Measurements from ENCODE around the gene SLC39A11. TPM values are rescaled to one million over a fixed set of nuclear protein-coding genes. Genes with fewer than 3 reads are reported as not detected.

SLC39A11 gene
- polyA plus RNA-seq, 1 of the 3 experiments (the other 2 are of a cell fraction) = 23.5 TPM

DNA sequence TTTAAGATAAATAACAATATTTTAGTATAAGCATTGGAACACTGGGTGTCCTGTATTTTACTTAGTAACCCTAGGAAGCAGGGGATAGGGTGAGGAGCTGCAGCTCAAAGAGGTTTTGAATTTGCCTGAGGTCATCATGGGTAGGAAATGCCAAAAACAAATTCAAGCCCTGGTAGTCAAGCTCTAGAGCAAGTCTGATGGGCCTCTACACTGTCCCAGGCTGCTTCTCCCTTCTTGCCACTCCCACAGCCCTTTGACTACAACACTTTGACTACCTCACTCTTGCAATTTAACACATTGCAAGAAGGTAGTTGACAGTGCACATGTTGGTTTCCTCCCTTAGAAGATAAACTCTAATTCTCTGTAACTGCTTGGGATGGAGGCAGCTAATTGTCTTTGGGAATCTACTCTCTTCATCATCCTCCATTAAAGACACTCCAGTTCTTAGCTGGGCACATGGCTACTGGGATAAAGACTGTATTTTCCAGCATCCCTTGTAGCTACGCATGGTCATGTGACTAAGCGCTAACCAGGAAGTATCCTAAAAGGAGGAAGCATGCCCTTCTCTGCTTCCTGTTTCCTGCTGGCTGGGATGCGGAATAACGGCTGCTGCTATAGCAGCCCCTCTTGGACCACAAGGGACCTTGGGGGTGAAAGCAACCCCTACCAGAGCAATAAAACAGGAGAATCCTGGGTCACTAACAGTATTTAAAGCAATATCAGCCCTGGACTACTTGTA is 41.6 kb upstream of the SLC39A11 start:
- no peak for DNase-seq
- no peak for TF ChIP-seq TAF1 (IDR thresholded peaks at IDR 0.05; ENCODE audit: borderline replicate concordance, low read depth, low read length)
- TF ChIP-seq EP300 (IDR thresholded peaks at IDR 0.05; ENCODE audit: borderline replicate concordance in 1 of 2, low read depth in 1 of 2, low read length in 1 of 2) = no peak
- no peak for TF ChIP-seq FOXJ3 (CRISPR knock-in tag; IDR thresholded peaks at IDR 0.05)
- TF ChIP-seq, protein P1, sequence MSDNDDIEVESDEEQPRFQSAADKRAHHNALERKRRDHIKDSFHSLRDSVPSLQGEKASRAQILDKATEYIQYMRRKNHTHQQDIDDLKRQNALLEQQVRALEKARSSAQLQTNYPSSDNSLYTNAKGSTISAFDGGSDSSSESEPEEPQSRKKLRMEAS (IDR thresholded peaks at IDR 0.05; ENCODE audit: low read depth) = no peak
- 0 out of 2 replicates have a peak, but pooled peaks have one; percentile 9 for TF ChIP-seq ELF1 (IDR thresholded peaks at IDR 0.05)
- TF ChIP-seq, protein P2, sequence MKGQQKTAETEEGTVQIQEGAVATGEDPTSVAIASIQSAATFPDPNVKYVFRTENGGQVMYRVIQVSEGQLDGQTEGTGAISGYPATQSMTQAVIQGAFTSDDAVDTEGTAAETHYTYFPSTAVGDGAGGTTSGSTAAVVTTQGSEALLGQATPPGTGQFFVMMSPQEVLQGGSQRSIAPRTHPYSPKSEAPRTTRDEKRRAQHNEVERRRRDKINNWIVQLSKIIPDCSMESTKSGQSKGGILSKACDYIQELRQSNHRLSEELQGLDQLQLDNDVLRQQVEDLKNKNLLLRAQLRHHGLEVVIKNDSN (IDR thresholded peaks at IDR 0.05; ENCODE audit: borderline replicate concordance, low read depth) = peak; percentile 56; the same call in 1 of the 2 replicates
- Histone ChIP-seq H3K27ac (ENCODE audit: low read depth in 2 of 2, low read length in 1 of 2) (no peak overlapping the region), H3F3A (replicated peaks; ENCODE audit: insufficient read depth) (no peaks in the 10 kb centered on the region), H3K4me3 (ENCODE audit: low read depth in 2 of 2, low read length in 1 of 2) (no peak overlapping the region), H3K79me2 (ENCODE audit: insufficient read depth) (no peaks in the 10 kb centered on the region), H3K4me2 (no peak overlapping the region), H4K20me1 (ENCODE audit: insufficient read depth) (no peaks in the 10 kb centered on the region), H3K9me2 (no peaks in the 10 kb centered on the region), H3K36me3 (replicated peaks in 1 of 2; ENCODE audit: control insufficient read depth in 1 of 2, insufficient read depth in 2 of 2, low read length in 1 of 2) (no peaks in the 10 kb centered on the region), H3K9me3 (no peaks in the 10 kb centered on the region), H3K4me1 (ENCODE audit: control insufficient read depth in 1 of 2, insufficient read depth in 2 of 2, low read depth in 1 of 2, low read length in 1 of 2) (no peaks in the 10 kb centered on the region; a peak in 1 of 4 replicates), H2AFZ (ENCODE audit: low read depth) (peak overlapping the region; percentile 56), H3K27me3 (ENCODE audit: insufficient read depth) (no peaks in the 10 kb centered on the region), H3K9ac (no peak overlapping the region)
- 73% methylated on average over 4 of the region's 4 CpGs for WGBS (ENCODE audit: low lambda C conversion rate)
- CTCF ChIA-PET = interaction anchor here (0.7 to 2.8 kb wide), 7 partner anchors 9 to 577 kb away, joined by 3 to 11 read pairs (median 3); no protein-coding TSS in a partner anchor
- POLR2A ChIA-PET = no interaction called here

DNA sequence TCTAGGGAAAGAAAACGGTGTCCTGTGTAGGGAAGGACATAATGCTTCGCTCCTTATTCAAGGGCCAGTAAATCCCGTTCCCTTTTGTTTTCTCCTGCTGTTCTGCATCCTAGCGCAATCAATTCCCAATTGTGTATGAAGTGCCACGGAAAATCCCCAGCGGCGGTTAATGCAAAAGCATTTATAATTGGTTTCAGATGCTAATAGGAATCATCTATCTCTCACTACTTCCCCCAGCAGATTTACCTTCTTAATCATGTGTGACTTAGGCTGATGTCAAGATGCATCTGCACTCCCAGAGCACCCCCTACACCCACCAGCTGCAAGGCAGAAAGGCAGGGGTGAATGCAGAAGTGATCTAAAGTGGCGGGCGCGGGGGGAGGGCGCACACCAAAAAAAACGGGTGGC is 39.6 kb upstream of the SLC39A11 start:
- Histone ChIP-seq H3K9me3 (no peaks in the 10 kb centered on the region), H3K27ac (ENCODE audit: low read depth in 2 of 2, low read length in 1 of 2) (no peak overlapping the region), H3K9ac (no peak overlapping the region), H3F3A (replicated peaks; ENCODE audit: insufficient read depth) (no peaks in the 10 kb centered on the region), H3K79me2 (ENCODE audit: insufficient read depth) (no peaks in the 10 kb centered on the region), H3K27me3 (ENCODE audit: insufficient read depth) (no peaks in the 10 kb centered on the region), H2AFZ (ENCODE audit: low read depth) (no peak overlapping the region), H3K9me2 (no peaks in the 10 kb centered on the region), H3K36me3 (replicated peaks in 1 of 2; ENCODE audit: control insufficient read depth in 1 of 2, insufficient read depth in 2 of 2, low read length in 1 of 2) (no peaks in the 10 kb centered on the region), H3K4me3 (ENCODE audit: low read depth in 2 of 2, low read length in 1 of 2) (no peak overlapping the region), H3K4me1 (ENCODE audit: control insufficient read depth in 1 of 2, insufficient read depth in 2 of 2, low read depth in 1 of 2, low read length in 1 of 2) (no peaks in the 10 kb centered on the region; a peak in 1 of 4 replicates), H4K20me1 (ENCODE audit: insufficient read depth) (no peaks in the 10 kb centered on the region), H3K4me2 (no peak overlapping the region)
- TF ChIP-seq RXRA (IDR thresholded peaks at IDR 0.05; ENCODE audit: borderline replicate concordance, low read depth) = no peak
- TF ChIP-seq TCF12 (IDR thresholded peaks at IDR 0.05) = no peak
- no peak for TF ChIP-seq NRF1 (IDR thresholded peaks at IDR 0.05; ENCODE audit: low read depth, low read length)
- TF ChIP-seq, protein P3, sequence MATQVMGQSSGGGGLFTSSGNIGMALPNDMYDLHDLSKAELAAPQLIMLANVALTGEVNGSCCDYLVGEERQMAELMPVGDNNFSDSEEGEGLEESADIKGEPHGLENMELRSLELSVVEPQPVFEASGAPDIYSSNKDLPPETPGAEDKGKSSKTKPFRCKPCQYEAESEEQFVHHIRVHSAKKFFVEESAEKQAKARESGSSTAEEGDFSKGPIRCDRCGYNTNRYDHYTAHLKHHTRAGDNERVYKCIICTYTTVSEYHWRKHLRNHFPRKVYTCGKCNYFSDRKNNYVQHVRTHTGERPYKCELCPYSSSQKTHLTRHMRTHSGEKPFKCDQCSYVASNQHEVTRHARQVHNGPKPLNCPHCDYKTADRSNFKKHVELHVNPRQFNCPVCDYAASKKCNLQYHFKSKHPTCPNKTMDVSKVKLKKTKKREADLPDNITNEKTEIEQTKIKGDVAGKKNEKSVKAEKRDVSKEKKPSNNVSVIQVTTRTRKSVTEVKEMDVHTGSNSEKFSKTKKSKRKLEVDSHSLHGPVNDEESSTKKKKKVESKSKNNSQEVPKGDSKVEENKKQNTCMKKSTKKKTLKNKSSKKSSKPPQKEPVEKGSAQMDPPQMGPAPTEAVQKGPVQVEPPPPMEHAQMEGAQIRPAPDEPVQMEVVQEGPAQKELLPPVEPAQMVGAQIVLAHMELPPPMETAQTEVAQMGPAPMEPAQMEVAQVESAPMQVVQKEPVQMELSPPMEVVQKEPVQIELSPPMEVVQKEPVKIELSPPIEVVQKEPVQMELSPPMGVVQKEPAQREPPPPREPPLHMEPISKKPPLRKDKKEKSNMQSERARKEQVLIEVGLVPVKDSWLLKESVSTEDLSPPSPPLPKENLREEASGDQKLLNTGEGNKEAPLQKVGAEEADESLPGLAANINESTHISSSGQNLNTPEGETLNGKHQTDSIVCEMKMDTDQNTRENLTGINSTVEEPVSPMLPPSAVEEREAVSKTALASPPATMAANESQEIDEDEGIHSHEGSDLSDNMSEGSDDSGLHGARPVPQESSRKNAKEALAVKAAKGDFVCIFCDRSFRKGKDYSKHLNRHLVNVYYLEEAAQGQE (IDR thresholded peaks at IDR 0.05; ENCODE audit: low read depth, low read length) = no peak
- TF ChIP-seq CHD2 (IDR thresholded peaks at IDR 0.05; ENCODE audit: low read length, partially characterized antibody) = no peak
- TF ChIP-seq GABPA (IDR thresholded peaks at IDR 0.05; ENCODE audit: low read depth) = no peak
- TF ChIP-seq, protein P1 (IDR thresholded peaks at IDR 0.05; ENCODE audit: low read depth) = no peak
- TF ChIP-seq ELF1 (IDR thresholded peaks at IDR 0.05) = no peak
- no peak for TF ChIP-seq POLR2AphosphoS5 (IDR thresholded peaks at IDR 0.05; ENCODE audit: low read depth, low read length)
- TF ChIP-seq, protein P4, sequence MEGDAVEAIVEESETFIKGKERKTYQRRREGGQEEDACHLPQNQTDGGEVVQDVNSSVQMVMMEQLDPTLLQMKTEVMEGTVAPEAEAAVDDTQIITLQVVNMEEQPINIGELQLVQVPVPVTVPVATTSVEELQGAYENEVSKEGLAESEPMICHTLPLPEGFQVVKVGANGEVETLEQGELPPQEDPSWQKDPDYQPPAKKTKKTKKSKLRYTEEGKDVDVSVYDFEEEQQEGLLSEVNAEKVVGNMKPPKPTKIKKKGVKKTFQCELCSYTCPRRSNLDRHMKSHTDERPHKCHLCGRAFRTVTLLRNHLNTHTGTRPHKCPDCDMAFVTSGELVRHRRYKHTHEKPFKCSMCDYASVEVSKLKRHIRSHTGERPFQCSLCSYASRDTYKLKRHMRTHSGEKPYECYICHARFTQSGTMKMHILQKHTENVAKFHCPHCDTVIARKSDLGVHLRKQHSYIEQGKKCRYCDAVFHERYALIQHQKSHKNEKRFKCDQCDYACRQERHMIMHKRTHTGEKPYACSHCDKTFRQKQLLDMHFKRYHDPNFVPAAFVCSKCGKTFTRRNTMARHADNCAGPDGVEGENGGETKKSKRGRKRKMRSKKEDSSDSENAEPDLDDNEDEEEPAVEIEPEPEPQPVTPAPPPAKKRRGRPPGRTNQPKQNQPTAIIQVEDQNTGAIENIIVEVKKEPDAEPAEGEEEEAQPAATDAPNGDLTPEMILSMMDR (IDR thresholded peaks at IDR 0.05) = no peak
- TF ChIP-seq YY1 (IDR thresholded peaks at IDR 0.05; ENCODE audit: low read depth) = no peak
- no peak for TF ChIP-seq EZH2phosphoT487 (IDR thresholded peaks at IDR 0.05; ENCODE audit: borderline replicate concordance, low read depth)
- TF ChIP-seq SMC3 (IDR thresholded peaks at IDR 0.05; ENCODE audit: low read depth, low read length) = no peak
- TF ChIP-seq FOSL2 (IDR thresholded peaks at IDR 0.05; ENCODE audit: borderline replicate concordance, low read depth) = no peak
- WGBS (ENCODE audit: low lambda C conversion rate) = 65% methylated on average over 12 of the region's 12 CpGs
- ChIA-PET POLR2A (no interaction called here), CTCF (interaction anchor here (1.4 to 2.8 kb wide), 4 partner anchors 13 to 146 kb away, joined by 3 to 11 read pairs (median 5); partner anchors contain the start of gene SSTR2)
- no peak for DNase-seq
